ENCODE data around the gene UQCR11. TPM values are rescaled to one million over a fixed set of nuclear protein-coding genes. Genes with fewer than 3 reads are reported as not detected.

Gene UQCR11
- polyA plus RNA-seq, 4 donors = 98.3 to 185 (median 125) TPM

- no peak for DNase-seq (ENCODE audit: low read depth in 4 of 4, low spot score in 2 of 4)
Measured at GRCh38 chr19:1618157-1619093, 13.2 kb upstream of the UQCR11 start.

DNA sequence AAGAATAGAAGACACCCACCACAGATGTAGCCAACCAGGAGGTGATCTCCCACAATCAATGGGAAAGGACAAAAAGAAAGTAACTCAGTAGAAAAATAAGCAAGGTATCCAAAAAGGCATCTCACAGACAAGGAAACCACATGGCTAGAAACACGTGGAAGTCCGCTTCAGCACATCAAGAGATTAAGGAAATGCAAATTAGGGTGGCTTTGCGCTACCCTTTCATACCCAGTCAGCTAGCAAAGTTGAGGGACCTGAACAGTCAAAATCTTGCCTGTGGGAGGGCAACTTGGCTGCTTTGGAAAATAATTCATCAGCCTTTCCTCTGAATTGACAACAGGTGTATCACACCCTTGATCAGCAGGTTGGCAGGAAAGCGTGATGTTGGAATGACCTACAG is 11.6 kb upstream of the UQCR11 start:
- DNase-seq (ENCODE audit: low read depth in 4 of 4, low spot score in 2 of 4) = no peak

DNA sequence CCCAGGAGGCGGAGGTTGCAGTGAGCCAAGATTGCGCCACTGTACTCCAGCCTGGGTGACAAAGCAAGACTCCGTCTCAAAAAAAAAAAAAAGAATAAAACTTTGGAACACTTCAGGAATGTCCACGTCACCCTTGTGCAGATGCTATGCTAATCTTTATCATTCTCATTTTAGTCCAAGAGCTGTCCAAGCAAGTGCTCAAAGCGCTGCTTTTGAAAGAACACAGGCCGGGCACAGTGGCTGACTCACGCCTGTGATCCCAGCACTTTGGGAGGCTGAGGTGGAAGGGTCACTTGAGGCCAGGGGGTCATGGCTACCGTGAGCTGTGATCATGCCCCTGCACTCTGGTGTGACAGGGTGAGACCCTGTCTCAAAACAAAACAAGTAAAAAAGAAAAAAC is 11.1 kb upstream of the UQCR11 start:
- no peak for DNase-seq (ENCODE audit: low read depth in 4 of 4, low spot score in 2 of 4)

DNA sequence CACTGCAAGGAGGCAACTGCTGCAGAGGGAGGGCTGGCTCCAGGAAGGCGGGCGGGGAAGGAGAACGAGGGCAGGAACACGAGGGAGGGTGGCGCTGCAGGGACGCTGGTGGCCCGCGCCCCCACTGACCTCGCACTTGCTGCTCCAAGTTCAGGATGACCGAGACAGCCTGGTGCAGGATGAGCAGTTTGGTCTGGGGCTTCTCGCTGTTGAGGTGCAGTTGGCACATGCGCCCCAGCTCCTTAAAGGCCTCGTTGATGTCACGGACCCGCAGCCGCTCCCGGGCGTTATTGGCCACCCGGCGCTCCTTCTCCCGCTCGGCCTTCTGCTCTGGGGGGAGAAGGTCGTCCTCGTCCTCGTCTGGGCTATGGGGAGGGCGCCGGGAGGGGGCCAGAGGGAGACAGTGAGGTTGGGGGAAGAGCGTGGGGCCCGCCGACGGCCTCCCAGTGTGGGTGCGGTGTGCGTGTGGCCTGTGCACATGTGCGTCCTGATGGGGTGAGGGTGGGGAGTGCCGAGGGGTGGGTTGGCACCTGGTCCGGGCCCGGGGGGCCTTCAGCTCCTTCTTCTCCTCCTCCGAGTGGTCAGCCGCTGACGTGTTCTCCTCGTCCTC is 10.0 kb upstream of the UQCR11 start:
- no peak for DNase-seq (ENCODE audit: low read depth in 4 of 4, low spot score in 2 of 4)

DNA sequence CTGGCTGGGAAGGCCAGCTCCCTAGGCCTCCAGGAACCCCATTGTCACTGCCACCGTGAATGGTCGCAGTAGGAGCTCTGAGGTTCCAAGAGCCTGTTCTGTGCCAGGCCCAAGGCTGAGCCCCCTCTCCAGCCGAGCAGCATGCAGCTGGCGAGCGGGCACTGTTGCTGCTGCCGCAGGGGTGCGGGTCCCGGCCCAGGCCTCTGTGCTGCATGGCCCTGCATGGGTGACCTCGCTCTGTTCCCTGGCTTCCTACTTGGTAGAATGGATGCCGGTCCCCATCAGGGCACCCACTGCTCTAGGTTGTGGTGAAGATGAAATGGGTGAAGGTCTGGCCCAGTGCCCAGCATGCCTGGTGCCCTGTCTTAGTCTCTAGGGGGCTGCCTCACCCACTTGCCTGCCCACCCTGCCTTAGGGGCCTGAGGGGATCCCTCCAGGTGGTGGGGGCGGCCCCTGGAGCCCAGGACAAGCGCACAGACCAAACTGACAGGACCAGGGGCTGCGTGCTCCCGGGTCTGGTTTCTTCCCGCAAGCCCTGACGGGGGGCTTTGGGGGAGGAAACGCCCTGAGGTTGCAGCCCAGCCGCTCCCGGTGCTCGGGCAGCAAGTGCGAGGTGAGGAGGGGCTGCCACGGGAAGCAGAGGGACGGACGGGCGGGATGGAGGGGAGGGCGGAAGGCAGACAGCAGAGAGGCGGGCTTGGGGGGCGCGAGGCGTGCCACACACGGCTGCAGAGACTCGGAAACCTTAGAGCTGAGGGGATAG is 8.7 kb upstream of the UQCR11 start:
- DNase-seq (ENCODE audit: low read depth in 4 of 4, low spot score in 2 of 4) = no peak

GRCh38 chr19:1613146-1613545 is 7.9 kb upstream of the UQCR11 start:
- DNase-seq (ENCODE audit: low read depth in 4 of 4, low spot score in 2 of 4) = no peak

DNA sequence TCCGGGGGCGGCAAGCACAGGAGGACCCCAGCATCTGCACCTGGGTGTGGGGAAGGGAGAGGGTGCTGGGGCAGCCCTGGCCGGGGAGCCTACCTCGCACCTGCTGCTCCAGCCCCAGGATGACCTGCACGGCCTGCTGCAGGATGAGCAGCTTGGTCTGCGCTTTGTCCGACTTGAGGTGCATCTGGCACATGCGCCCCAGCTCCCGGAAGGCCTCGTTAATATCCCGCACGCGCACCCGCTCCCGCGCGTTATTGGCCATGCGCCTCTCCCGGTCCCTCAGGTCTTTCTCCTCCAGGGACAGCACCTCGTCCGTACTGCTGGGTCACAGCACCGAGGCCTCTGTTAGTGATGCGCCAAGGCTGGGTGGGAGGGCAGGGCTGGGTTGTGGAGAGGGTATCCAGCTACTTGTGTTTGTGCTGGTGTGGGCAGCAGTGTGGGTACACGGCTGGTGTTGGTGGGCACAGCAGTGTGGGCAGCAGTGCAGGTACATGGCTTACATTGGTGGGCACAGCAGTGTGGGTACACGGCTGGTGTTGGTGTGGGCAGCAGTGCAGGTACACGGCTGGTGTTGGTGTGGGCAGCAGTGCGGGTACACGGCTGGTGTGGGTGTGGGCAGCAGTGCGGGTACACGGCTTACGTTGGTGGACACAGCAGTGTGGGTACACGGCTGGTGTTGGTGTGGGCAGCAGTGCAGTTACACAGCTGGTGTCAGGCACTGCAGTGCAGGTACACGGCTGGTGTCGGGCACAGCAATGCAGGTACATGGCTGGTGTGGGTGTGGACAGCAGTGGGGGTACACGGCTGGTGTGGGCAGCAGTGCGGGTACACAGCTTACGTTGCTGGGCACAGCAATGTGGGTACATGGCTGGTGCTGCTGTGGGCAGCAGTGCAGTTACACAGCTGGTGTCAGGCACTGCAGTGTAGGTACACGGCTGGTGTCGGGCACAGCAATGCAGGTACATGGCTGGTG is 7.1 kb upstream of the UQCR11 start:
- no peak for DNase-seq (ENCODE audit: low read depth in 4 of 4, low spot score in 2 of 4)

- DNase-seq (ENCODE audit: low read depth in 4 of 4, low spot score in 2 of 4) = no peak
Measured at GRCh38 chr19:1611353-1611752, 6.1 kb upstream of the UQCR11 start.

- no peak for DNase-seq (ENCODE audit: low read depth in 4 of 4, low spot score in 2 of 4)
Measured at GRCh38 chr19:1610579-1610978, 5.3 kb upstream of the UQCR11 start.

DNA sequence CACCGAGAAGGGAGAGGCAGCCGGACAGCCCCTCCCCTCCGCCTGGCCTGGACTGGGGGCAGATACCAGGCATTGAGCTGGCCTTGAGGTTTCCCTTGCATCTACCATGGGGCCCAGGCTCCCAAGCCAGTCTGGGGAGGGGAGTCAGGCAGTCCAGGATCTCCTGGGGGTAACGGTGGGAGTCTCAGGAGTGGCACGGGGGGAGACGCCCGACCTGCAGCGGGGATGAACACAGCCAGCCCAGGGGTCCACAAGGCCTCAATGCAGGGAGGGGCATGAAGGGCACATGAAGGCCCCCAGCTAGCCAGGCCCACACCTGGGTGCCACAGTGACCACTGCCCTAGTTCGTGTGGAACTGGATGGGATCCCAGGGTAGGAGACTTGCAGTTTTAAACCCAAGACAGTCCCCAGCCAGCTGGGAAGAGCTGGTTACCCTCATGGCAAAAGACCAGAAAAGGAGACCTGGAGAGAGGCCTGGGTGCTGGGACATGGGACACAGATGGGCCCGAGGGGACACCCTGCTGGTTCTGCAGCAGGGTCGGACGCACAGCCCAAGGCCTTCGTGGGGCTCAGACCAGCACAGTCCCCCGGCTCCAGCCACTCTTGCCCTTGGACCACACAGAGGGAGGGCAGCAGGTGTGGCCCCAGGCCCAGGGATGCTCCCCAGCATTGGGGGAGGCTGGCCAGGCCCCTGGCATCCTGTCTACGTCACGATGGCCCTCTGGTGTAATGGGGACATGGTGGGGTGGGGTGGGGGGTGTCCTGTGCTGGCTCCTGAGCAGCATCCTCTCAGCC is 4.6 kb upstream of the UQCR11 start:
- no peak for DNase-seq (ENCODE audit: low read depth in 4 of 4, low spot score in 2 of 4)

- no peak for DNase-seq (ENCODE audit: low read depth in 4 of 4, low spot score in 2 of 4)
Measured at GRCh38 chr19:1609103-1609396, 3.8 kb upstream of the UQCR11 start.

- DNase-seq (ENCODE audit: low read depth in 4 of 4, low spot score in 2 of 4) = no peak
Measured at GRCh38 chr19:1608359-1609102, 3.3 kb upstream of the UQCR11 start.

GRCh38 chr19:1606138-1606651 is 933 bp upstream of the UQCR11 start:
- no peak for DNase-seq (ENCODE audit: low read depth in 4 of 4, low spot score in 2 of 4)

DNA sequence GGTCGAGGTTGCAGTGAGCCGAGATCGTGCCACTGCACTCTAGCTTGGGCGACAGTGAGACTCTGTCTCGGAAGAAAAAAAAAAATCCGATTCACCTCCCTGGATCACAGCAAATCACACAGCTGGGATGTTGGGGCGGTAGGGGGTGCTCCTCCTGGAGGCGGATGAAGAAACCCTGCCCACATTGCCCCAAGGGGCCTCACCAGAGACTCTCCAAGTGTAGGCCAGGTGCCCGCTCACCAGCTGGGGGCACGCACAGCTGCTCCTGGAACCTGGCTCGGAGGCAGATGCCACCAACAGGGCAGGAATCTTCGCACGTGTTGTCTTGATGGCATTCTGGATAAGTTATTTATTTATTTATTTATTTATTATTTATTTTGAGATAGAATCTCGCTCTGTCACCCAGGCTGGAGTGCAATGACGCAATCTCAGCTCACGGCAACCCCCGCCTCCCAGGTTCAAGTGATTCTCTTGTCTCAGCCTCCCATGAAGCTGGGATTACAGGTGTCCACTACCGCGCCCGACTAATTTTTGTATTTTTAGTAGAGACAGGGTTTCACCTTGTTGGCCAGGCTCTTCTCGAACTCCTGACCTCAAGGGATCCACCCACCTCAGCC is 3.1 kb downstream of the UQCR11 start:
- DNase-seq (ENCODE audit: low read depth in 4 of 4, low spot score in 2 of 4) = no peak

DNA sequence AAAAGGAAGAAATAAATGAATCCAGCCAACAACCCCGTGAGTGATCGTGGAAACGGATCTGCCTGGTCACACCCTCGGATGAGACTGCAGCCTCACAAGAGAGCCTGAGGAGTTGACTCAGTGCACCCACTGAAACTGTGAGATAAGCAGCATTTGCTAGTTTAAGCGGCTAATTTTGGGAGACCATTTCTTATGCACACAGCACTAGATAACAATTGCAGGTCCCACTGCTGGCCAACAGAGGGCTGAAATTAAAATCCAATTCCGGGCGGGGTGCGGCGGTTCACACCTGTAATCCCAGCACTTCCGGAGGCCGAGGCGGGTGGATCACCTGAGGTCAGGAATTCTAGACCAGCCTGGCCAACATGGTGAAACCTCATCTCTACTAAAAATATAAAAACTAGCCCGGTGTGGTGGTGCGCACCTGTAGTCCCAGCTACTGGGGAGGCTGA is 3.6 kb downstream of the UQCR11 start:
- DNase-seq (ENCODE audit: low read depth in 4 of 4, low spot score in 2 of 4) = no peak

GRCh38 chr19:1599460-1599846 is 5.8 kb downstream of the UQCR11 start:
- DNase-seq (ENCODE audit: low read depth in 4 of 4, low spot score in 2 of 4) = no peak

- DNase-seq (ENCODE audit: low read depth in 4 of 4, low spot score in 2 of 4) = no peak
Measured at GRCh38 chr19:1598777-1599459, 6.3 kb downstream of the UQCR11 start.

GRCh38 chr19:1593501-1593772 is 11.8 kb downstream of the UQCR11 start:
- DNase-seq (ENCODE audit: low read depth in 4 of 4, low spot score in 2 of 4) = no peak
